GM21367 (cell line): Measurements from ENCODE around the gene NR1D2.
"Not testable (repeated sequence)": the region's sequence is repeated elsewhere in the genome, so short reads cannot be mapped to it uniquely, and the experiment has no call there.

Source experiments
- ATAC-seq: cut with Tn5 transposase; IDR thresholded peaks from one replicate; pipeline ENCODE4 v1.9.1; 2021; ENCODE audit not compliant: unreplicated experiment

The NR1D2 gene

DNA sequence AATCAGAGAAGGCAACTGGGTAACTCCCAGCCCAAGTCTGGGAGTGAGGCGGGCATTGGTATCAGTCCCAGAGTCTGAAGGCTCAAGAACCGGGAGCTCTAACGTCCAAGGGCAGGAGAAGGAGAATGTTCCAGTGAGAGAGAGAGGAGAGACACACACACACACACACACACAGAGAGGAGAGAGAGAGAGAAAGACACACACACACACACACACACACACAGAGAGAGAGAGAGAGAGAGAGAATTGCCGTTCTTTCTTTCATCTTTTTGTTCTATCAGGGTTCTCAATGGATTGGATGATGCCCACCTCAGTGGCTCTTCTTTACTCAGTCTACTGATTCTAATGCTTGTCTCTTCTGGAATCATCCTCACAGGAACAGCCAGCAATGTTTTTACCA, 57.0 kb downstream of the NR1D2 start:
- no peak for ATAC-seq

GRCh38 chr3:24003466-24003865, 58.4 kb downstream of the NR1D2 start:
- ATAC-seq, result no peak

DNA sequence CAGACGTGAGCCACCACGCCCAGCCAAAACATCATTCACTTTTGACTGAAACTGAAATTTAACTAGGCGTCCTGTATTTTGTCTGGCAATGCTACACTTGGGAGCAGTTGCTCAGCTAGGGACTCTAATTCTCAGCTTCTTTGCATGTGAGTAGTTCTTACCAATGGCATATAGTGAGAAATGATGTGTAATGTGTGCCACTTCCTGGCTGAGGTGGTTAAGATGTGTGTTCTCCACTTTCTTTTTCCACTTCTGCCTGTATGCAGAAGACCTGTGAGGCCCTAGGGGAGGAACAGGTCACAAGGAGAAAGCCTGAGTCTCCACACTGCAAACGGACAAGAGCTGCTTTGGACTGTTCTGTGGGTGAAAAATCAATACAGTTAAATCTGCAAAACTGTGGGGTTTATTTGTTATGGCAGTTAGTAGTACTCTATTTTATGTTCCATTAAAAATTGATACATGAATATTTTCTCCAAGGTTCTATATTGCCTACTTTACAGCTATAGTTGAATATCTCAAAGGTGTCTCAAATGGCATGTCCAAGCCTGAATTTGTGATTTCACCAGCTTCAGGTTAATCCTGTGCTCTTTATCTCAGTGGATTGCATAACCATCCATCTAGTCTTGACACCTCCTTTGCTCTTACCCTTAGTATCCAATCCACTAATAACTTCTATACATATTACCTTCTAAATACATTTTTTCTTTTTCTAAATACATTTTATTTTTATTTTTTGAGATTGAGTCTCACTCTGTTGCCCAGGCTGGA, 59.3 kb downstream of the NR1D2 start:
- peak; percentile 95 for ATAC-seq

DNA sequence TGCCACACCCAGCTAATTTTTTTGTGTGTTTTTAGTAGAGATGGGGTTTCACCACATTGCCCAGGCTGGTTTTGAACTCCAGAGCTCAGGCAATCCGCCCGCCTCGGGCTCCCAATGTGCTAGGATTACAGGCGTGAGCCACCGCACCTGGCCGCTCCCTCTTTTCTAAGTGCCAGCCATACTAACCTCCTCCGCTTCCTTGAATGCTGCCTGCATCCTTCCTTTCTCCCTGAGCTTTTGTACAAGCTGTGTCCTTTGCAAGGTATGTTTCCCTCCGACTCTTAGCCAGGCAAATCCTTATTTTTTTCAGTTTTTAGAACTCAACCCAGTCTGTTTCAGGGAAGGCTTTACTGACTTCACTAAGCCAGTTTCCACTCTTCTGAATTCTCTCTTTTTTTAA, 60.6 kb downstream of the NR1D2 start:
- ATAC-seq, result no peak

DNA sequence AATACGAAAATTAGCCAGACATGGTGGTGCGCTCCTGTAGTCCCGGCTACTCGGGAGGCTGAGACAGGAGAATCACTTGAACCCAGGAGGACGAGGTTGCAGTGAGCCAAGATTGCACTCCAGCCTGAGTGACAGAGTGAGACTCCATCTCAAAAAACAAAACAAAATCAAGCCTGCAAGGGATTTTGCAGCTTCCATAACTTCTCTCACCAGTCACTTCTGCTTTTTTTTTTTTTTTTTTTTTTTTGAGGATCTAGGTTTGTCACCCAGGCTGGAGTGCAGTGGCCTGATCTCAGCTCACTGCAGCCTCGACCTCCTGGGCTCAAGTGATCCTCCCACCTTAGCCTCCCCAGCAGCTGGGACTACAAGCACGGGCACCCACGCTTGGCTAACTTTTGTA, 65.7 kb downstream of the NR1D2 start:
- not testable (repeated sequence) for ATAC-seq

- peak; percentile 50 for ATAC-seq
Observed at GRCh38 chr3:24012589-24013269, 67.6 kb downstream of the NR1D2 start.

DNA sequence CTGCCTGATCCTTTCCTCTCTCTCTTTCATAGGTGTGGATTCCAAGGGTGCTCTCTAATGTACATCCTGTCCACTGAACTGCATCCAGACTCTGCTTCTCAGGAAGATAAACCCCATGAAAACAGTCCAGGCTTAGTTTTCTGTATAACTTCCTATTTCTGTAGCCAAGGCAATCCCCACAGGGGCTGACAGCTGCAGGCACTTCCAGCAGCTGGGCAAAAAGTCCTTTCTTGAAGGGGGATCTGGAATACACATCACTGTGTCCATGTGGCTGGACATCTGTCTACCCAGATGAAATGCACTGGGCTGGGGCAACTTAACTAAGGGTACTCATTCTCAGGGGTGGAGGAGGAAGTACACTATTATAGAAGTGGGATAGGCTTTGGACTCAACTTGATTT, 72.2 kb downstream of the NR1D2 start:
- ATAC-seq, result no peak

- no peak for ATAC-seq
Observed at GRCh38 chr3:24018784-24019570, 73.9 kb downstream of the NR1D2 start.

DNA sequence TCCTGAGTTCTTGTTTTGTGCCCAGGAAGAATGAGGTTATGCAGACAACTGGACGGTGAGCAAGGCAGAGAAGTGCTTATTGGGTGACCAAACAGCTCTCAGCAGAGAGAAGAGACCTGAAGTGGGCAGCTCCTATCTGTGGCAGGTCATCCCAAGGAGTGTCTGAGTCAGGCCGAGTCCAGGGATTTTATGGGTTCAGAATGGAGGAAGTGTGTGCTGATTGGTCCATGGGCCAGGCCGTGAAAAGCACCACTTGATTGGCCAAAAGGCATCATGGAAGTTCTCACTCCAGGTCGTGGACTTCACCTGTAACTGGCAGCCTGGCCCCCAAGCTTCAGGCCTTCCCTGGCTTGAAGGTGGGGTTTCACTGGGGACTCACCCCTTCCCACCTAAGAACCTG, 74.5 kb downstream of the NR1D2 start:
- ATAC-seq, result no peak

GRCh38 chr3:24020036-24020691, 75.1 kb downstream of the NR1D2 start:
- ATAC-seq, result no peak

DNA sequence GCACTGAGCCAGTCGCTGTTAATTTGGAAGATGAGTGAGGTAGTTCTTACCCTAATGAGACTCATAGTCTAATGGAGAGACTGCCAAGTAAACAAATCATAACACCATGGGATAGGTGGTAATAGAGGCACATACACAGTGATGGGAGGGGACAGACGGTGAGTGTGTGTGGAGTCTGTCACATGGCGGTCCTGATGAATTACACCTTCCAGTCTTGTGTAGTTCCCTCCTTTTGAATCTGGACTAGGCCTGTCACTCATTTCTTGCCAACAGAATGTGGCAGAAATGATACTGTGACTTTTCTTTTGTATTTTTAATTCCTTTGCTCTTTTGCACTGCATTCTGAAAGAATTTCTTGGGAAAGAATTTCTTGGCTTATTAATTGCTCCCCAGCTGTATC, 78.1 kb downstream of the NR1D2 start:
- no peak for ATAC-seq

DNA sequence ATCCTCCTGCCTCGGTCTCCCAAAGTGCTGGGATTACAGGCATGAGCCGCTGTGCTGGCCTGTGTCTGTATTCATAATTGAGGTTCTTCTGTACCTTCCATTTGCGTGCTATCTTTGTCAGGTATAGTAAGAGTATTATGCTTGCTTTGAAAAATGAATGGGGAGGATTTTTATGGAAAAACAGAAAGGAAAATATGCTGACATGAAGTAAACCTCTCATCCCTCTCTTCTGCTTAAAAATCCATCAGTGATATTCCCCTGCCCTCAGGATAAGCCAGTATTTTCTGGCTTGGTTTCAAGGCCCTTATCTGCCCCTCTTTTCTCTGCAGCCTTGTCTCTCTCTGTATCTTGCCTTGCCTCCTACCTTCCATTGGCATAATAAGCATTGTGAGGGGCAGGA, 80.7 kb downstream of the NR1D2 start:
- no peak for ATAC-seq

- not testable (repeated sequence) for ATAC-seq
Observed at GRCh38 chr3:24026665-24027064, 81.6 kb downstream of the NR1D2 start.

DNA sequence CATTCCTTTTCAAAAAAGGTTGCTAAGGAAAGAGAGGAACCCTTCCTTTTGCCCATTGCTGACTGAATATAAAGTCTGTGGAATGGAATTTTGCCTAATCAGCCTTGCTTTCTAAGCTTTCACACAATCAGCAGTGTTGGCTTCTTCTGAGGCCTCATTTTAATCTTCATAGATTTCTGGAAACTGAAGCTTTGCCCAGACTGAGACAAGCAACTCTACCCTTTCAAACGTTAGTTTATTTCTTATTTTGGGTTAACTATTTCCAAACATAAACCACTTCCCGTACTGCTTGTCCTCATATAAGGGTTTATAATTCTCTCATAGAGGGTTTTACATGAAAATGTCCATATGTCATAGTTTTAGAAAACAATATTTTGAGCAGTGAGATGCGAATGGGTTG, 82.9 kb downstream of the NR1D2 start:
- no peak for ATAC-seq
